HG03460 (cell line): ENCODE data around the gene IRF2BP2.
"Not testable (repeated sequence)": the region's sequence is repeated elsewhere in the genome, so short reads cannot be mapped to it uniquely, and the experiment has no call there.

Experiments
- ATAC-seq: cut with Tn5 transposase; IDR thresholded peaks from one replicate; pipeline ENCODE4 v1.9.1; 2021; ENCODE audit not compliant: unreplicated experiment

The IRF2BP2 gene

DNA sequence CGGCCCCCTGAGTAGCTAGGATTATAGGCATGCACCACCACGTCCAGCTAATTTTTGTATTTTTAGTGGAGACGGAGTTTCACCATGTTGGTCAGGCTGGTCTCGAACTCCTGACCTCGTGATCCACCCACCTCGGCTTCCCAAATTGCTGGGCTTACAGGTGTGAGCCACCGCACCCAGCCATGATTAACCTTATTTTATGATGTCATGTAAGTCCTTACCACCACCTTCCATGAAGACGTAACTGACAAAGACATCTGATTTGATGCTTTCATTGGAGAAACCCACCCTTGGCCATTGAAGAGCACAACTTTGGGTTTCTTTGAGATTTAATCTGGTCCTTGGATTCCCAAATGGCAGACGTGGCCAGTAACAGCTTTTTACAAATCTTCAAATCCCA is 24.9 kb upstream of the IRF2BP2 start:
- ATAC-seq = not testable (repeated sequence)

DNA sequence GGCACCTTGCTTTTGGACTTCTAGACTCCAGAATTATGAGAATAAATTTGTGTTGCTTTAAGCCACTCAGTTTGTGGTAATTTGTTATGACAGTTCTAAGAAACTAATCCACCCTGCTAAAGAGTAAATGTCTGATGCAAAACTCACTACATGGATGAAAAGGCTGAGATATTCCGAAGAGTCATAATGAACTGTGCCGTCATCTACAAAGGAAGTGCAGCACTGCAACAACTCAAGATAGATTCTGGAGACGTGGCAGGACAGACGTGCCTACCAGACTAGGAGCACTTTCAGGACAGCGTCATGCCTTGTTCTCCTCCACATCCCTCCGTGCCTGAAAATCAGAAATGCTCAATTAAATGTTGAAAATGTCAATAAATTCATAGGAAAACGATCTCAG is 24.4 kb upstream of the IRF2BP2 start:
- ATAC-seq = no peak

DNA sequence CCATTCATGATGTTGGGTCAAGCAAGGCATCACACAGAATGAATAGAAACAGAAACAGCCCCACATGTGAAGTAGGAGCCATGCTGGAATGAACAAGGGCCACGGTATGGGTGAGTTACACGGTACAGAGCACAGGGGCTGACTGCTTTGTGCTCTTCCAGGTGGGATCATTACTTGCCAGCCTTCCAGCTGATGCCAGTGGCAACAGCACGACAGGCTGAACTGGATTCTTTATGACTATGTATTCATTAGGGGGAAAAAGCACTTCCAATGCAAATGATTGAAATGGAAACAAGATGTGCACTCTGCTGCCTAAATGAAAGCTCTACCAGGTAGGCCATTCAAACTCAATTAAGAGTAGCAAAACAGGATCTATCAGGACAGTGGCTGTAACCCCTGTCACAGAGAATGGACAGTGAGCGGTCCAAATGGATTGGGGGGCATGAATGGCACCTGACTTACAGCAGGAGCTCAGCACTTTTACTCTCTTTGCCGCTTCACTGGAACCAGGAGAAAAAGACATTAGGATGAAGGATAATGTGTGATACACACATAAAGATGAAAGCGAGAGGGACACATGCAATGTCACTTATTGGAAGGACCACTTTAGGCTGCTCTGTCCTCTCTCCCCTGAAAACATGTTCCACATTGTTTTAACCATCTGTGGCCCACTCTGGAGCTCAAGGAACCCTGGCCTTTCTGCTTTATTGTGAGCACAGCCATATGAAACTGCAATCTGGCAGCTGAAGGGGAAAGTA is 23.4 kb upstream of the IRF2BP2 start:
- ATAC-seq = no peak

- ATAC-seq = no peak
Measured at GRCh38 chr1:234632225-234632624, 22.2 kb upstream of the IRF2BP2 start.

DNA sequence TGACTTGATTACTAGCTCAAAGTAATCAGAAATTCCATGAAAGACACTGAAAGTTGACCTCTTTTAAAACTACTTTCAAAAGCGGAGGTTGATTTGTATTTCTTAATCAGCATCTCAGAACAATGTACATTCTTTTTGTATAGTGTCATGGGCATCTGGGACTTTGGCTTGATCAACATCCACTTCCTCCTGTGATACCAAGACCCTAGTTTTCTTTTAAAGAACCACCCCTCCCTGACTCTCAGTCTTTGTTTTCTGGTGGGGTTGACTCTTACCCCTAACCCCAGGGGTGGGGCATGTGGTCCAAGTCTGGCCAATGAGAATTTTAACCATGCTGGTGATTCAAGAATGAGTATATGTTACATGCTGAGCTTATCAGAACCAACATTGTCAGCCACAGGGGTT is 21.7 kb upstream of the IRF2BP2 start:
- no peak for ATAC-seq

DNA sequence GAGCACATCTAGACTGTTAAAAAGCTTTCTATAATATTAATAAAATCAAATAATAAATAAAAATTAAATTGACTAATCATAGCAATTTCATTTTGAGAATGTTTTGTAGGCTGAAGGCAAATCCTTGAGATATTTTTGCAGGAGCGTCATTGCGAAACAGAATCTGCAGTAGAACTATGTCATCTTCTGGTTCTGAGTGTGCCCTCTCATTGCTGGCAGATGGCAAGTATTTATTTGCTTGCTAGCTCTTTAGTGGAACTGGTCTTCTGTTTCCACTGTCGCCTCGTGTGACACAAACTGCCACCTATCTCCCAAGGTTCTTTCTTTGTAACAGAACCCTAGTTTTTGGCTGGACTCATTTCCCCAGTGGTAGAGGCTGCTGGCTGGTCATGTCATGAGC is 19.0 kb upstream of the IRF2BP2 start:
- ATAC-seq = no peak

- ATAC-seq = no peak
Measured at GRCh38 chr1:234628089-234628488, 18.1 kb upstream of the IRF2BP2 start.

- no peak for ATAC-seq
Measured at GRCh38 chr1:234627009-234627950, 17.3 kb upstream of the IRF2BP2 start.

DNA sequence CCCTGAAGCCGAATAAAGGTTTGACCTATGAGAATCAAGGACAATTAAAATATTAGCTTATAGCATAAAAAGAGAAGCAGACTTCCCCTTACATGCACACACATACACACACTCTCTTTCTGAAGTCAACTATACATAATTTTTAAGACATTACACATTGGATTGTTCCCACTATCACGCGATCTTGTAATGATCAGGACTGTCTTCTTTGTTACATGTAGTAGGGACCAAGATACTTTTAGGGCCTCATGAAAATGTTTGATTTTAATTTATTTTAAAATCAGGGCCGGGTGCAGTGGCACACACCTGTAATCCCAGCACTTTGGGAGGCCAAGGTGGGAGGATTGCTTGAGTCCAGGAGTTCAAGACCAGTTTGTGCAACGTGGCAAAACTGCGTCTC is 16.4 kb upstream of the IRF2BP2 start:
- ATAC-seq = no peak

GRCh38 chr1:234624724-234625117 is 14.7 kb upstream of the IRF2BP2 start:
- ATAC-seq = no peak

DNA sequence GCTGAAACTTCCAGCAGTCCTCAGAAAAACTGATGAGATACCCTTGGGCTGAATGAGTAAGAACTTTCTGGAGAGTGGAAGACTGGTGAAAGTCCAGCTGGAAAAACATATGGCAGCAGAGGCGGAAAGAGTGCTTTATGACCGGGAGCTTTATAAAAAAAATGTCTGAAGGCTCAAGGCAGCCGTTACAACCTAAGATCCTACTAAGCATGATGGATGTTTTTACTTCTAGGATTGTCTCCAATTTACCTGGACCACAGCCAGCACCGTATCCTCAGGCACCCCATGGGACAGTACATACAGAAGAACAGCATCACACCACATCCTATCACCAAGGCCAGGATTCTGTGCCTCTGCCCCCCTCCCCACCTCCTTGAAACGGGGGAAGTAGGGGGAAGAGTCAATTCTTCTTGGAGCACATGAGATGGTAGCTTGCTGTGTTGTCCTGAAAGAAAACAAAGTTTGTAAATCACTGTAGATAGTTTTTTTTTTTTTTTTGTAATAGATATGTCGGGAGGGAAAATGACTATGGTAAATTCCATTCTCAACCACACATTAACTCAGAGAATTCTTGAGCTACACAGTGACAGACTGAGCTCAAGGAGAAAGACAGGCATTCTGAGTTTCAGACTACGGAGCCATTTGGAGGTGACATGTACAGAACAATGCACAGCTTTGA is 11.8 kb upstream of the IRF2BP2 start:
- no peak for ATAC-seq

DNA sequence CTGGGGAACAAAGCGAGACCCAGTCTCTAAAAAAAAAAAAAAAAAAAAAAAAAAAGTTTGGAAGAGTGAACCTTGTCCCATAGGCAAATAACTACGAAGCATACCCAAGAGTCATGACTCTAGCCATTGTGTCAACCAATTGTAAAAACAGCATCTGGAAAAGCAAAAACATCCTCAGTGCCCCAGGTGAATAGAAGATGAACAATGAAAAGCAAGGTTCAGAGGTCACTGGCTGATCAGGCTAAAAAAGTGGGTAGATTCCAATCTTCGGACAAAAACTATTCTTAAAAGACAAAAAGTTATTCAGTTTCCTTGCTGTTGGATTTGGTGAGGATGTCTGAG is 11.1 kb upstream of the IRF2BP2 start:
- no peak for ATAC-seq

DNA sequence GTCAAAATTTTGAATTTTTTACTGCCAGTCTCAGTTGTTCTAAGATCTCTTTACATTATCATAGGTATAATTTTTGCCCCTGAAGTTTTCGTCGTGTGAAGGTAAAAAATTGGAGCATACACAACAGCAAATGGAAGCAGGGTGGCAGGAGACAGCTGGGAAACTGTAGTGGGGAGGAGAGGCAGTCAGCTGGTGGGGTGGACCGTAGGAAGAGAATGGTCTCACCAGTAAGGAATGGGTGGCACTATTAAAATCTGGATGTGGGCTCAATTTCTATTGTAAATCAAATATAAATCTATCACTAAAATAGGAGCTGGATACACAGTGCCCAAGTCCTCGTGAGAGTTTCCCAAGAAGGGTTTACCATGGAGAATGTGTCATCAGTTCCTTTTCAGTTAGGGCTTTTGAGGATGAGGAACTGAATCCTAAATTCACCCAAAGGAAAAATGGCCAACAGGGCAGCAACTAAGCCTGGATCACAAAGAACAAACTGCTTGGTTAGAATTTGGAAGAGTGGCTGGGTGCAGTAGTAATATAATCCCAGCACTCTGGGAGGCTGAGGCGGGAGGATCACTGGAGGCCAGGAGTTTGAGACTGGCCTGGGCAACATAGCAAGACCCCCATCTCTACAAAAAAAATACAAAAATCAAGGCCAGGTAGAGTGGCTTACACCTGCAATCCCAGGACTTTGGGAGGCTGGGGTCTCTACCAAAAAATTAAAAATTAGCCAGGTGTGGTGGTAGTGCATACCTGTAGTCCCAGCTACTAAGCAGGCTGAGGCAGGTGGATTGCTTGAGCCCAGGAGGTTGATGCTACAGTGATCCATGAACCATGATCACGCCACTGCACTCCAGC is 10.5 kb upstream of the IRF2BP2 start:
- no peak for ATAC-seq

DNA sequence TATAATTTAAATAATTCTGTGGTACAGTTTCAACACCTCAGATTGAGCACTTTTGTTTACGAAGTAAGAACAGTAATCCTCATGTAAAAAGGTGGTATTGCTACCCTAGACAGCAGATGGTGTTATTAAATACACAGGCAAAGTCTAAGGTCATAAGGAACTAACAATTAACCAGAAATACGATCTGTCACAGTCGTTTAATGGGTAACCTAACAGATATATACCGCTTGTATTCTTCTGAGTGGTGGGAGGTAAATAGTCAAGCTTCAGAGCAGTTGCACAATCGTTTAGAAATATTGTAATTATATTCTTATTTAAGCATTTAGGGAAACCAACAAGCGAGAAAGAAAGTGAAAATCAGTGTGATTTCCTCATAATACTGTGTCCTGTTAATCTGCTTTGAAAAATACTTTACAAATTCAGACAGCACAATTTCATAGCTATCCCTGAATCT is 9.8 kb upstream of the IRF2BP2 start:
- ATAC-seq = no peak

- no peak for ATAC-seq
Measured at GRCh38 chr1:234619071-234619480, 9.1 kb upstream of the IRF2BP2 start.

- ATAC-seq = no peak
Measured at GRCh38 chr1:234618737-234619049, 8.7 kb upstream of the IRF2BP2 start.

GRCh38 chr1:234617986-234618736 is 8.2 kb upstream of the IRF2BP2 start:
- ATAC-seq = no peak

- no peak for ATAC-seq
Measured at GRCh38 chr1:234617131-234617985, 7.4 kb upstream of the IRF2BP2 start.

GRCh38 chr1:234616644-234617043 is 6.7 kb upstream of the IRF2BP2 start:
- ATAC-seq = no peak
